ENCODE measurements around the gene BOD1L2.

Gene BOD1L2

DNA sequence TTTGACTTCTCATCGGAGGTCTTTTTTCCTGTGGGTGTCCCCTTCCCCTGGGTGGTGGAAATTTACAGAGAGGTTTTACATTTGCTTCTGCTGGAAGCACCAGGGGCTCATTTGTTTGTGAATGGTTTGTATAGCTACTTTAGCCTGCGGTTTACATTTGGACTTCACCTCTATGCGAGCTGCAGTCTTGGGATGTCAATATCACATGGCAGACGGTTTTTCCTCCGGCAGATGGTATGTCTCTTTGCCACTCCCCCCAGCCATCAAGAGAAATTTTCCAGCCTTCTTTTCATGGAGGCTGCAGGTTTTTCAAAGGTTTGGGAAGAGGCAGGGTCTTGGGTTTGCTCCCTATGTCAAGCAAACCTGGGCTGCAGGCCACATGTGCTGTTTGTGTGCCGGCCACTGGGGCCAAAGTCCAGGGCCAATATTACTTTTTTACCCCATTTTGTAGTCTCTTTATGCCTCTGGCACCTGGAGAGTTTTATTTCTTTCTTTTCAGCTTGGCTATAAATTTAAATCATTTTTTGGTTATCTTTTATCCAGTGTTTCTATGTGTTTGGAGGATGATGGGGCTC is 23.9 kb upstream of the BOD1L2 start:
- H3K27ac ChIP-seq, result no peak overlapping the region
- no peak for TF ChIP-seq ZFX (IDR thresholded peaks at IDR 0.05)
- TF ChIP-seq, protein P1, sequence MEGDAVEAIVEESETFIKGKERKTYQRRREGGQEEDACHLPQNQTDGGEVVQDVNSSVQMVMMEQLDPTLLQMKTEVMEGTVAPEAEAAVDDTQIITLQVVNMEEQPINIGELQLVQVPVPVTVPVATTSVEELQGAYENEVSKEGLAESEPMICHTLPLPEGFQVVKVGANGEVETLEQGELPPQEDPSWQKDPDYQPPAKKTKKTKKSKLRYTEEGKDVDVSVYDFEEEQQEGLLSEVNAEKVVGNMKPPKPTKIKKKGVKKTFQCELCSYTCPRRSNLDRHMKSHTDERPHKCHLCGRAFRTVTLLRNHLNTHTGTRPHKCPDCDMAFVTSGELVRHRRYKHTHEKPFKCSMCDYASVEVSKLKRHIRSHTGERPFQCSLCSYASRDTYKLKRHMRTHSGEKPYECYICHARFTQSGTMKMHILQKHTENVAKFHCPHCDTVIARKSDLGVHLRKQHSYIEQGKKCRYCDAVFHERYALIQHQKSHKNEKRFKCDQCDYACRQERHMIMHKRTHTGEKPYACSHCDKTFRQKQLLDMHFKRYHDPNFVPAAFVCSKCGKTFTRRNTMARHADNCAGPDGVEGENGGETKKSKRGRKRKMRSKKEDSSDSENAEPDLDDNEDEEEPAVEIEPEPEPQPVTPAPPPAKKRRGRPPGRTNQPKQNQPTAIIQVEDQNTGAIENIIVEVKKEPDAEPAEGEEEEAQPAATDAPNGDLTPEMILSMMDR (conservative IDR thresholded peaks at IDR 0.05), result no peak

DNA sequence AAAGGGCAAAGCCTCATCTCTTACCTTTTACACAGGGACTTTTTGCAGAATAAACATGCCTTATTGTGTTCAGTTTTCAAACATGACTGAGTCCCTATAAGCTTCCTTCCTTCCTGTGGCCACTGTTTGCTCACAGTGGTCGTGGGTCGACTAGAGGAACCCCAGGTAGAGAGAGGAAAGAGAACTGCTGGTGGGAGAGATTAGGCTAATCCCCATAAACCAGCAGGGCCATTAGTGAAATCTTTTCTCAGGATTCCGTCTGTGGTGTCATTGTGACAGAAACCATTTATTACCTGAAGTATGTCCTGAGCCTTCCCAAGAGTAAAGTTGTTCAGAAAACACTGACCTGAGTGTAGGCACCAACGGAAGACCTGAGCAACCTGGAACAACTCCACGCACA is 21.3 kb upstream of the BOD1L2 start:
- H3K27ac ChIP-seq, result no peak overlapping the region
- TF ChIP-seq, protein P1 (conservative IDR thresholded peaks at IDR 0.05), result no peak
- TF ChIP-seq ZFX (IDR thresholded peaks at IDR 0.05), result no peak

DNA sequence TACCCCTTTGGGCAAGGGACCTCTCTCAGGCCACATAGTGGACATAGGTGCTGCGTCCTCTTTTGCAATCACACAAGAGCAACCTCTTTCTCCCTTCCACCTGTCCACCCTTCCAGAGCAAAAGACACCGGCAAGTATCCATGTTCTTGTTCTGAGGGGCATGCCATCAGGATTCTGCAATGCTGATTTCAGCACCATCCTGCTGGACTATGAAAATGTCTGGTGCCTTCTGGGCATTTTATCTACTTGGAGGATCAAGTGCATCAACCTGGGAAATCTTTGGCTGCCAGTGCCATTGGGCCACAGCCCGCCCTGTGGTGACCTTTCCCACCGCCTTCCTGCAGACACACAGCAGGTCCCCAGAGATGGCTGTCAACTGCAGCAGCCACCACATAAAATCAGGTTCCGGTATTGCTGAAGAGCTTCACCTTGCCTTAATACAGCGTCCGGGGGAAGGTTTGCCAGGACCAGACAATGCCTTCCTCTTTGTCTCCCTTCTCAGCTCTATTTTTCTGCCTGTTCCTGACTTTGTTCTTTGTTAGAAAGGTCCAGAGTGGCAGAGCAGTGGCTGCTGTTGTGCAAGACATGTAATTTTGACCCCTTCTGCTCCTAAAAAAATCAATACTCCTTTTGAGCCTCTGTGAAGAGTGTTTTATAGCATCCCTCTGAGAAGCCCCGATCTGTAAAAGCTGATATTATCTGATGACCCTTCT is 18.5 kb upstream of the BOD1L2 start:
- H3K27ac ChIP-seq, result no peak overlapping the region
- no peak for TF ChIP-seq ZFX (IDR thresholded peaks at IDR 0.05)
- TF ChIP-seq, protein P1 (conservative IDR thresholded peaks at IDR 0.05), result no peak

DNA sequence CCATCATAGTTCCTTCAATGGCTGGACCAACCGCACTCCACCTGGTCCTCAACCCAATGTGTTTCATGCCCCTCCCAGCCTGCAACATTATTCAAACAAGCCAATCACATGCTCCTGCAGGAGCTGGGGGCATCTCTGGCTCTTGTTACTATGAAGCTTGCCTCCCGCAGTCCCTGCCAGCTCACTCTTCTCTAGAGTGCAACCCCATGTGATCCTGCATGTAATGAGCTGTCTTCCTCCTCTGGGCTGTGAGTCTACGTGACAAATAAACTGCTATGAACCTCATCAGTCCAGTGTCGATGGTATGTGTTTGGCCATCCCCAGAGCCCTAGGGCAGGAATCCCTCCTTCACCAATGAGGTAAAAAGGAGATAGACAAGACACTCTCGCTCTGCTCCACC is 15.8 kb upstream of the BOD1L2 start:
- TF ChIP-seq, protein P1 (conservative IDR thresholded peaks at IDR 0.05), result no peak
- TF ChIP-seq ZFX (IDR thresholded peaks at IDR 0.05), result no peak
- no peak overlapping the region for H3K27ac ChIP-seq

DNA sequence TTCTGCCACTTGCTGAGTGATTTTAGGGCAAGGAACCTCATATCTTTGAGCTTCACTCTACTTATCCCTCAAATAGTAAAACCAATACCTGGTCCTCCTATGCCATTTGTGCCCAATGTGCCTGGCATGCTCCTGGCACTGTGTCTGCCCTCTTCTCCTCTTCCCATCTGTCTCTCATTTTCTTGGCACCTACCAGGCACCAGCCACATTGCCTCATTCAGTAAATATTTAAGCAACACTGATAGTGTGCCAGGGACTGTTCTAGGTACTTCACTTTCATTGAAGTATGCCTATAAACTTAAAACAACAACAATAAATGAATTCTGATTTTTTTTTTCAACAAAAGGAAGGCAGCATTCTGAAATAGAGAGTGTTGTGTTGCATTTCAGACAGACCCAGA is 15.1 kb upstream of the BOD1L2 start:
- TF ChIP-seq ZFX (IDR thresholded peaks at IDR 0.05), result no peak
- TF ChIP-seq, protein P1 (conservative IDR thresholded peaks at IDR 0.05), result no peak
- no peak overlapping the region for H3K27ac ChIP-seq

DNA sequence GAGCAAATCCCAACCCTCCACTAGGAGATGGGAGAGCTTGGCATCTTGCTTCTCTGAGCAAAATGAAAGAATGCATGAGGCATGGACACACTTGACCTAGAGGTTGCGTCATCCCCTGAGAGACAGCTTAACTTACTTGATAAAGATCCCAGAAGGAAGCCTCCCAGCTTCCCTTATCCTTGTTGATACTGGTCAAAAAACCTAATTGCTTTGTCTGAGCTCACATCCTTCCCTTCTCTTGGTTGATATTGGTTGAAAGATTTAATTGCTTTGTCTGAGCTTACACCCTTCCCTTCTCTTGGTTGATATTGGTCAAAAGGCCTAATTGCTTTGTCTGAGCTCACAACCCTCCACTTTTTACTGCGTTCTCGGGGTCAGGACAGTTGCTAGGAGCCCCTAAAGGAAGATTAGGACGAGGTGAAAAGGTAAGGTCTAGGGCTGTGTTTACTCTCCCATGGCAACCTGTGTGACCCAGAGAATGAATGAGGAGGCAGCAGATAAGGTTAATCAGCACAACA is 12.2 kb upstream of the BOD1L2 start:
- TF ChIP-seq, protein P1 (conservative IDR thresholded peaks at IDR 0.05), result no peak
- no peak for TF ChIP-seq ZFX (IDR thresholded peaks at IDR 0.05)
- H3K27ac ChIP-seq, result no peak overlapping the region

DNA sequence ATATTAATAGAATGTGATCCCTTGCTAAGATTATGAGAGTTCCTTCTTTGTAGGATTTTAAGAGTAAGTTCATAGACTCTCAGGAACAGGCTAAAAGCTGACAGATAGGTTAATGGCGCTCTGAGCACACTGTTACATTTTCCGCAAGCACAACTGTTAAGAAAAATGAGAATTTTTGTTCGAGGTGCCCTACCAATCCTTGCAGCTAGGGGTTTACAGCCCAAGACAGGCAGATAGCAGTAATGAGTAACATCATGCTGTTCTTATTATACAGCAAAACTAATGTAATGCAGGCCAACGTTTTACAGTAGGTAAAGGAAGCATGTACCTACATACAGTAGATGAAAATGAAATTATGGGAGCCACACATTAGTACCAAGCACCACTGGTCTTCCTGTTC is 11.2 kb upstream of the BOD1L2 start:
- TF ChIP-seq ZFX (IDR thresholded peaks at IDR 0.05), result no peak
- TF ChIP-seq, protein P1 (conservative IDR thresholded peaks at IDR 0.05), result peak; percentile 23

More for the DNA sequence above, 11.2 kb upstream of the BOD1L2 start:
- no peak overlapping the region for H3K27ac ChIP-seq
